ENCODE data around the gene ZNF440.
"Not testable (repeated sequence)": the region's sequence is repeated elsewhere in the genome, so short reads cannot be mapped to it uniquely, and the experiment has no call there.

ZNF440 gene

DNA sequence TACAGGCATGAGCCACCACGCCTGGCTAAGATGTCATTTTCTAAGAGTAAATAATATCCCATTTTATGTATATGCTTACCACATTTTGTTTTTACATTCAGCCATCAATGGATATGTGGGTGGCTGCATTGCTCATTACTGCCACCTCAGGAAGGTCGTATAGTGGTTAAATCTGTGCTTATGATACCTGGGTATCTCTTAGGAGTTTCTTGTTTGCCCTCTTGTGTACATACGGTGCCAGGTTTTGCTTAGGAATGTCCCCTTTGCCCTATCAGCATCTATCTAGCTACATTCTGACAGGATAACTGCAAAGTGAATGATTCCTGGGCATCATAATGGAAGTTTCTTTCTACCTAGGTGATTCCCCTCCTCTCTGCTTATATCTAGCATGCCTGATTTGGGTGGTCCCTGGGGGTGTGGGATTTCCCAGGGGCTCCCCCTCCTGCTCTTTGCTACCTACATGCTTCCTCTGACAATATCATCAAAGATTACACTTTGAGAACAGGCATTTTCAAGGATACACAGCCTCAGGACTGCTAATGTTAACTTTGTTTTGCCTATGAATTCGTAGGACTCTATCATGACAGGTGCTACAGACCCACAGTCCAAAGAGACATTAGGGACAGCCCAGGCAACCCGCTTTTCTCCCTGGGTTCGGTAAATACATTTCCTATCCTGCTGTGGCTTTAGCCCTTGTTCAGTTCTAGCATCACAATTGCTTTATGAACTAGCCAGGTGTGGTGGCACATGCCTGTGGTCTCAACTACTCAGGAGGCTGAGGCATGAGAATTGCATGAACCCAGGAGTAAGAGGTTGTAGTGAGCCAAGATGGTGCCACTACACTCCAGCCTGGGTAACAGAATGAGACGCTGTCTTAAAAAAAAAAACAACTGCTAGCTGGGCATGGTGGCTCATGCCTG lies 15.1 kb downstream of the ZNF440 start:
- DNase-seq (ENCODE audit: low read depth, low spot score), result not testable (repeated sequence)

DNA sequence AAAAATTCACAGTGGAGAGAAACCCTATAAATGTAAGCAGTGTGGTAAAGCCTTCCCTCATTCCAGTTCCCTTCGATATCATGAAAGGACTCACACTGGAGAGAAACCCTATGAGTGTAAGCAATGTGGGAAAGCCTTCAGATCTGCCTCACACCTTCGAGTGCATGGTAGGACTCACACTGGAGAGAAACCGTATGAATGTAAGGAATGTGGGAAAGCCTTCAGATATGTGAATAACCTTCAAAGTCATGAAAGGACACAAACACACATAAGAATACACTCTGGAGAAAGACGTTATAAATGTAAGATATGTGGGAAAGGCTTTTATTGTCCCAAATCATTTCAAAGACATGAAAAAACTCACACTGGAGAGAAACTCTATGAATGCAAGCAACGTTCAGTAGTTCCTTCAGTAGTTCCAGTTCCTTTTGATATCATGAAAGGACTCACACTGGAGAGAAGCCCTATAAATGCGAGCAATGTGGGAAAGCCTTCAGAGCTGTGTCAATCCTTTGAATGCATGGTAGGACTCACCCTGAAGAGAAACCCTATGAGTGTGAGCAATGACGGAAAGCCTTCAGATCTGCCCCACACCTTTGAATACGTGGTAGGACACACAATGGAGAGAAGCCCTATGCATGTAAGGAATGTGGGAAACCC lies 18.3 kb downstream of the ZNF440 start:
- DNase-seq (ENCODE audit: low read depth, low spot score), result no peak

DNA sequence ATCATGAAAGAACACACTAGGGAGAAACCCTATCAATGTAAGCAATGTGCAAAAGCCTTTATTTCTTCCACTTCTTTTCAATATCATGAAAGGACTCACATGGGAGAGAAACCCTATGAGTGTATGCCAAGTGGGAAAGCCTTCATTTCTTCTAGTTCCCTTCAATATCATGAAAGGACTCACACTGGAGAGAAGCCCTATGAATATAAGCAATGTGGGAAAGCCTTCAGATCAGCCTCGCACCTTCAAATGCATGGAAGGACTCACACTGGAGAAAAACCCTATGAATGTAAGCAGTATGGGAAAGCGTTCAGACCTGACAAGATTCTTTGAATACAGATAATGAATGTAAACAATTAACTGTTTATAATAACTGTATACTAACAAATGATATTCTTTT lies 19.5 kb downstream of the ZNF440 start:
- no peak for DNase-seq (ENCODE audit: low read depth, low spot score)

DNA sequence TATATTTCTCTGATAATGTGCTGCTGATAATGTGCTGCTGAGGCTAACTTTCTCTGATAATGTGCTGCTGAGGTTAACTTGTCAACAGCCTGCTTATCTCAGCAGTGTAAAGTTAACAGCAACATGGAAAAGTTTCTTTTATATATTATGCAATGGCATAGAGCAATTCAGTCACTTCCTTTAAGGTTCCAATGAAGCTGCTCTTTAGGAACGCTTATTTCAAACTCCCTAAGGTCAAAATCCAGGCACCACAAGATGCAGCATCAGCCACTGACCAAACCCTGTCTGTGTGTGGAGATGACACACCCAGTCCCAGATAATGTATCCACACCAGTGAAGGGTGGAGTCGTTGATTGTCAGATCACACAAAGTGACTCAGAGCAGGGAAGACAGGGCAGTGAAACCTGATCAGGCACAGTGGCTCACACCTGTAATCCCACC lies 21.6 kb downstream of the ZNF440 start:
- DNase-seq (ENCODE audit: low read depth, low spot score), result not testable (repeated sequence)

DNA sequence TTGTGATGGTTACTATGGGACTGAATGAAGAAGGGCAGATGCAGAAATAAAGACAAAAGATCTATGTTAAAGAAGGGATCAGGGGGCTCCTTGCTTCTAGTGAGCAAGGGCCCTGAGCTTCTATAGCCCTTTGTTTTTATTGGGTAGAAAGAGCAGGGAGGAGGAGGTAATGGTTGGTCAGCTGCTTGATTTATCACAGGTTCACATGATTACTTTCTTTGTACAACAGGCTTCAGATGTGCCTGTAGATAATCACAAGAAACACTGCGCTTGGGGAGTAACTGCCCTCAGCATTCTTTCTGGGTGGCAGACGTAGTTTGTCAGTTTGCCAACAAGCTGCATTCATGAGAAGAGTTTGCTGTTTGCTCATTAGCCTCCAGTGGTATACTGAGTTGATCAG lies 29.6 kb downstream of the ZNF440 start:
- no peak for DNase-seq (ENCODE audit: low read depth, low spot score)

DNA sequence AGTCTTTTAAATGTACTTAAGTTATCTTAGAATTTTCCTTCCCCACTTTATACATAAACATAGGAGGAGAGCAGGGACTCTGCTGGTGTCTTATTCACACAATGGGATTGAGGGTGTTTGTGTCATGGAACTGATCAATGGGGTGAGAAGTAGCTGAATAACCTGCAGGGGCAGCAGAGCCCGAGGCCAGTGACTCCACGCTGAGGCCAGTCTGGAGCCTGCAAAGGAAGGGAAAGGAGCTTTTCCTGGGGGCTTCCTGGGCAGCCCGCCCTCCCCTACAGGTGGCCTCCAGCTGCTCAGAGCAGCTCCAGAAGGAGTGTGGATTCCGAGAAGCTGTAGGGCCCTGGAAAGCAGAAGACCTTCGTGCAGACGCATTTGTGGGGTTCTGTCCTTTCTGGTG lies 33.5 kb downstream of the ZNF440 start:
- not testable (repeated sequence) for DNase-seq (ENCODE audit: low read depth, low spot score)

DNA sequence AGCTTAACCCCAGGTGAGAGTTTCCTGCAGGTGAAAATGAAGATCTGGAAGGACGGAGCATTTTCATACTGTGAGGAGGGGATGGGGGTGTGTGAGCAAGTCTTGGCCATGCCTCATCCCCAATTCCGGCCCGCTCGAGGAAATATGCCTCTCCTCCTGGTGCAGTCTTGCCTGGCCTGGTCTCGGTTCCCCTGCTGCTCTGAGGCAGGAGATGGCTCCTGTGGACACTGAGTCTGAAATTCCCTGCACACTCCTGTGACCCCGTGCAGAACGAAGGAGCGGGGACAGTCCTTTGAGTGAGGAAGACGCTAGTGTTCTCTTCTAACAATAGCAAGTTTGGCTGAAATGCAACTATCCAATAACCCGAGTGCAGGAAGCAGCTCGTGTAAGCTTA lies 34.1 kb downstream of the ZNF440 start:
- no peak for DNase-seq (ENCODE audit: low read depth, low spot score)

DNA sequence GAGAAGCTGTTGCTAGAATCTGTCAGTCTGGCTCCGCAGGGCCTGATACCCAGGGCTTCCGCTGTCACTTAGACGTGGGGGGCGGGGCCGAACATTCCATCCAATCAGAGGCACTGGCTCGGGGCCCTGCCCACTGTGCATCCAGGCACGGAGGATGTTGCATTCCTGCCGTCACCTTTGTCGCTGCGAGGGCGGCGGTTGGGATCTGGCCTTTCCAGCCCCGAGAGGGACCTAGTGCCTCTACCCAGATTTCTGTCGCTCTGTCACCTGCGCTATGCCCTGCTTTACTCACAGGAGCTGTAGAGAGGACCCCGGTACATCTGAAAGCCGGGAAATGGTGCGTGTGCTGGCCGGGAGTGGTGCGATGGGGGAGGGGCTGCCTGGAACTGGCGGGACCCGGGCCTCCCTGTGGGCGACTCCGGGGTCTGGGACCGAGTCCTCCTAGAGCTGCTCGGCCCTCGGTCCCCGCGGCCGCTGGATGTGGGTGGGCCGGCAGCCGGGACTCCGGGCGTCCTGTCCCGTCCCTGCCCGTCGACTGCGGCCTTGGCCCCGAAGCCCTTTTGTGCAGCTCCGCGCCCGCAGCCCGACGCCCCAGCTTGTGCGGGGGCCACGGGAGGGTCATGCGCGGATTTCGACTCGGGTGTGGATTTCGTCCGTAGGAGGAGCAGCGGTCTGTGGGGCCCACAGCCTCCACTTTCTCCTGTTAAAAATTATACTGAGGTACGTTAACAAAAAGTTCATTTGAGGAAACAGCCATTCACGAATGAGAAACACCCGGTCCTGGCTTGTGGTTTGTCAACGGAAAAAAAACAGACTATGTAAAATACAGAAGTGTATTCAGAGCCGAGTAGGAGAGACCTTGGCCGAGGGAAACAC lies 34.8 kb downstream of the ZNF440 start, which contains the start of gene ZNF439:
Gene ZNF439 (plus strand): TSS at position 133 of the 876 bp plus-strand sequence. CDS start 142 bp downstream, at position 275.
- DNase-seq (ENCODE audit: low read depth, low spot score), result peak; percentile 84

DNA sequence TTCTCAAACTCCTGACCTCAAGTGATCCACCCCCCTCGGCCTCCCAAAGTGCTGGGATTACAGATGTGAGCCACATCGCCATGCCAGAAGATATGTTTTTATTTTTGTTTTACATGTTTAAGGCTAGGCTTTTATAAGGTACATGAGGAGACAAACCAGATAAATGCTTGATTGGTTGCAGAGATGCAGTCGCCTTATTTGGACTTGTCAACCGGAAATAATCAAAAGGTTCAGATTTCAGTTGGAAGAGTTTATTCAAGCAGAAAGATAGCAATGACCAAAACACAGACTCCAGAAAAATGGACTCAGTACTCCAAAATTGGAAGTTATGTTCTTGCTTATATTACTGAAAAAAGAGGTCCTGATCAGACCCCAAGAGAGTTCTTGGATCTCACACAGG lies 36.2 kb downstream of the ZNF440 start:
- DNase-seq (ENCODE audit: low read depth, low spot score), result not testable (repeated sequence)

DNA sequence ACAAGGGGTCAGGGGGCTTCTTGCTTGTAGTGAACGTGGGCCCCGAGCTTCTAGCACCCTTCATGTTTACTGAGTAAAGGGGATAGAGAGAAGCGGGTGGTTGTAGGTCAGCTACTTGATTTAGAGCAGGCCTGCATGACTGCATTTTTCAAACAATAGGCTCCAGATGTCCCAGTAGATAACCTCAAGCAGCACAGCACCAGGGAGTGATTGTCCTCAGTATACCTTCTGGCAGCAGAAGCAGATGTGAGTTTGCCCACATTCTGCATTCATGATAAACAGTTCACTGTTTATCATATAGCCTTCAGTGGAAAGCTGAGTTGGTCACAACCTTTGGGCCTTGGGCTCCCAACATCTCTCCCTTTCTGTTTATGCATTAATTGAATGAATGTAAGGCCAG lies 39.3 kb downstream of the ZNF440 start:
- DNase-seq (ENCODE audit: low read depth, low spot score), result no peak

DNA sequence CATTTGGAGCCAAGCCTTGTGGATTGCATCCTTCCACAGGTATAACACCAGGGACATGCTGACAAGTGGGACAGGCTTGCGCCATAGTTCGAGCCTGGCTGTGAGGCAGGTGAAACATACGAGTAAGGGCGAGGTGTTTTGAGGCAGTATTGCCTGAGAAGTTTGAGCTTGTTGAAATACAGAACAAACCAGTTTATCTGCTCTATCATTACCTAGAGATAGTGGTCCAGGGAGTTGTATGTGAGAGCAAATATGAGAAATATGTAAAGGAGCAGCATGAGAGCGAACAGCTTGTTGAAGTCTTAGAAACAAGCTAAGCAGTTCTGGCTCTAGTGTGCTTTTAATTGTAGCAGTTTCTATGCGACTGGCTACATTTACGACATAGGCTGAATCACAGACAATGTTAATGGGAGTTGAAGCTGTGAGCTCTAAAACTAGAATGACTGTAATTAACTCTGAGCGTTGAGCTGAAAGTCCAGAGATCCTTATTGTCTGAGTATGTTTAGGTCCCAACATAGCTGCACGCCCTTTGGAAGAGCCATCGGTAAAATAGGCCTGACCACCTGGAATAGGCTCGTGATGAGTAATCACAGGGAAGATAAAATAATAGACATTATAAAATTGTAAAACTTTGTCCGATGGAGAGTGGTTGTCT lies 42.6 kb downstream of the ZNF440 start:
- no peak for DNase-seq (ENCODE audit: low read depth, low spot score)

DNA sequence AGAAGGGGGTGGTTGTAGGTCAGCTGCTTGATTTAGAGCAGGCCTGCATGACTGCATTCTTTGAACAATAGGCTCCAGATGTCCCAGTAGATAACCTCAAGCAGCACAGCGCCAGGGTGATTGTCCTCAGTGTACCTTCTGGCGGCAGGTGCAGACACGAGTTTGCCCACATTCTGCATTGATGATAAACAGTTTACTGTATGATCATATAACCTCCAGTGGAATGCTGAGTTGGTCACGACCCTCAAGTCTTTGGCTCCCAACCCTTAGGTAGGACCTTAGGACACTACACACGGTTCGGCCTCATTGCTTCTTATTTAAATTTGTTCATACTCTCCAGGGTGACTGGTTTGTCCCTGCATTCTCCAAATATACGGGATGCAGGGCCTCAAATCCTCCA lies 46.6 kb downstream of the ZNF440 start:
- DNase-seq (ENCODE audit: low read depth, low spot score), result no peak

DNA sequence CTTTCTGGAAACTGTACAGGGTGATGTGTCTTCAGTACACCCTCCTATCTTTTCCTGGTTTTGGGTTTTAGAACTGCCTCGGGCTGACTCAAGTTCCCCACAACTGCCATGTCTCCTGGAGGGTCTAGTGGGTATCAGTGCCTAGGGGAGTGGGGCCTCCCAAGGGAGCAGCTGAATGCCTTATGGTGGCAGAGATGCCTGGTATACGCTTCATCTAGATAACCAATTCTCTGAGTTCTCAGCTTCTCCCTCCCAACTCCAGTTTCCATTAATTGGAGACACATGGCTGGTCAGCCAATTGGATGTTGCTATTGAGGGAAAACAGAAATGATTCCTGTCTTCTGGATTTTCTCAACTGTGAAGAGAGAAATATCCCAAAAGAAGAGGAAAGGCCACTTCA lies 47.2 kb downstream of the ZNF440 start:
- DNase-seq (ENCODE audit: low read depth, low spot score), result no peak

DNA sequence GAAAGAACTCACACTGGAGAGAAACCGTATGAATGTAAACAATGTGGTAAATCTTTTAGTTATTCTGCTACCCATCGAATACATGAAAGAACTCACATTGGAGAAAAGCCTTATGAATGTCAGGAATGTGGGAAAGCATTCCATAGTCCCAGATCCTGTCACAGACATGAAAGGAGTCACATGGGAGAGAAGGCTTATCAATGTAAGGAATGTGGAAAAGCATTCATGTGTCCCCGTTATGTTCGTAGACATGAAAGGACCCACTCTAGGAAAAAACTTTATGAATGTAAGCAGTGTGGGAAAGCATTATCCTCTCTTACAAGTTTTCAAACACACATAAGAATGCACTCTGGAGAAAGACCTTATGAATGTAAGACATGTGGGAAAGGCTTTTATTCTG lies 53.7 kb downstream of the ZNF440 start:
- DNase-seq (ENCODE audit: low read depth, low spot score), result not testable (repeated sequence)

DNA sequence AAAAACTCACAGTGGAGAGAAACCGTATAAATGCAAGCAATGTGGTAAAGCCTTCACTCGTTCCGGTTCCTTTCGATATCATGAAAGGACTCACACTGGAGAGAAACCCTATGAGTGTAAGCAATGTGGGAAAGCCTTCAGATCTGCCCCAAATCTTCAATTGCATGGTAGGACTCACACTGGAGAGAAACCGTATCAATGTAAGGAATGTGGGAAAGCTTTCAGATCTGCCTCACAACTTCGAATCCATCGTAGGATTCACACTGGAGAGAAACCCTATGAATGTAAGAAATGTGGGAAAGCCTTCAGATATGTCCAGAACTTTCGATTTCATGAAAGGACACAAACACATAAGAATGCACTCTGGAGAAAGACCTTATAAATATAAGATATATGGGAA lies 54.1 kb downstream of the ZNF440 start:
- DNase-seq (ENCODE audit: low read depth, low spot score), result no peak

DNA sequence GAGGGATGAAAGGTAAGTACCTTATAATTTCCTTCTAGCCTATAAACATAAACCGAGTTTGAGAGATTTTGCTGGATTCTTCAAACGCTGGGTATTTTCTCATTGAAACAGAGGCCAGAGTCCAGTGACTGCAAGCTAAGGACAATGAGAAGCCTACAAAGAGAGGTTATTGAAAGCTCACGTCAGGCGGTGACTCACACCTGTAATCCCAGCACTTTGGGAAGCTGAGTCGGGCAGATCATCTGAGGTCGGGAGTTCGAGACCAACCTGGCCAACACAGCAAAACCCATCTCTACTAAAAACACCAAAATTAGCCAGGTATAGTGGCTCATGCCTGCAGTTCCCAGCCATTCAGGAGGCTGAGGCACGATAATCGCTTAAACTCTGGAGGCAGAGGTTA lies 58.6 kb downstream of the ZNF440 start:
- no peak for DNase-seq (ENCODE audit: low read depth, low spot score)

DNA sequence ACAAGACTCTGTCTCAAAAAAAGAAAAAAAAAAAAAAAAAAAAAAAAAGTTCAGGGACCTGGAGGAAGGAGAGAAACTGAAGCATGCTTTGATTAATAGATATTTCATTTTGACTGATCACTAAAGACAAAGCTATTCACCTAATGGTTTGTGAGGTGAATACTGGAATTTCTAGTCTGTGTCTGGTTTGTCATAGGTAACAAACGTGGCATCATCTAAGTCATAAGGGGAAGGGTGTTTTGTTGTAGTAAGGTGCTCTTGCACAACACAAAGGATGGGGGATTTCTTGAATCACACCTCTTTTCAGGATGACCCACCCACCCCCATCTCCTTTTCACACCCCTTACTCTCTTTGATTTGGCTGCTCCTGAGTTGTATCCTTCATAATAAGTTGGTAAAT lies 59.7 kb downstream of the ZNF440 start:
- DNase-seq (ENCODE audit: low read depth, low spot score), result no peak

DNA sequence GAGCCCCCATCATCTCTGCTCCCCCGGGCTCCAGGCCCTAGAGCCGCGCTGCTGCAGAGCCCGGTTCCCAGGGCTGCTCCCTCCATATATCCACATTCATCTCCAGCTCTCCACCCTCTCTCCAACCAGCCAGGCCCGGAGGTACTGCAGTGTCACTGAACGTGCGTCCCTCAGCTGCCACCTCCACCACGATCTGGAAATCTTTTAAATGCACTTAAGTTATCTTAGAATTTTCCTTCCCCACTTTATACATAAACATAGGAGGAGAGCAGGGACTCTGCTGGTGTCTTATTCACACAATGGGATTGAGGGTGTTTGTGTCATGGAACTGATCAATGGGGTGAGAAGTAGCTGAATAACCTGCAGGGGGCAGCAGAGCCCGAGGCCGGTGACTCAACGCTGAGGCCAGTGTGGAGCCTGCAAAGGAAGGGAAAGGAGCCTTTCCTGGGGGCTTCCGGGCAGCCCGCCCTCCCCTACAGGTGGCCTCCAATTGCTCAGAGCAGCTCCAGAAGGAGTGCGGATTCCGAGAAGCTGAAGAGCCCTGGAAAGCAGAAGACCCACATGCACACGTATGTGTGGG lies 65.7 kb downstream of the ZNF440 start:
- not testable (repeated sequence) for DNase-seq (ENCODE audit: low read depth, low spot score)

DNA sequence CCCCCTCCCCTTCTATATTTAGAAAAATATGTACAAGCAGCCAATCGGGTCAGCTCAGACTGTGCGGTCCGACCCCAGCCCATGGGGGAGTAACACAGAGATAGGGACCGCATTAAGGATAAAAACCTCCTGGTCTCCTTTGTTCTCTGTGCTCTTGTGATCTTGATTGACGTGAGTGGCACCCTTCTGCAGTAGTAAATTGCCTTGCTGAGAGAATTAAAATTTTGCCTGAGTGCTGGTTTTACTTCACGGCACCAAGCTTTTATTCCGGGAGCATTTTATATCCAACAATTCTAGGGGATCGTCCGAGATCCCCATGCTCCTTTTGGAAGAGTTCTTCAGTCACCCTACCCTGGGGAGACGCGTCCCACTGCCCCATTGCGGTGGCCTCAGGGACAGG lies 66.5 kb downstream of the ZNF440 start:
- DNase-seq (ENCODE audit: low read depth, low spot score), result no peak

DNA sequence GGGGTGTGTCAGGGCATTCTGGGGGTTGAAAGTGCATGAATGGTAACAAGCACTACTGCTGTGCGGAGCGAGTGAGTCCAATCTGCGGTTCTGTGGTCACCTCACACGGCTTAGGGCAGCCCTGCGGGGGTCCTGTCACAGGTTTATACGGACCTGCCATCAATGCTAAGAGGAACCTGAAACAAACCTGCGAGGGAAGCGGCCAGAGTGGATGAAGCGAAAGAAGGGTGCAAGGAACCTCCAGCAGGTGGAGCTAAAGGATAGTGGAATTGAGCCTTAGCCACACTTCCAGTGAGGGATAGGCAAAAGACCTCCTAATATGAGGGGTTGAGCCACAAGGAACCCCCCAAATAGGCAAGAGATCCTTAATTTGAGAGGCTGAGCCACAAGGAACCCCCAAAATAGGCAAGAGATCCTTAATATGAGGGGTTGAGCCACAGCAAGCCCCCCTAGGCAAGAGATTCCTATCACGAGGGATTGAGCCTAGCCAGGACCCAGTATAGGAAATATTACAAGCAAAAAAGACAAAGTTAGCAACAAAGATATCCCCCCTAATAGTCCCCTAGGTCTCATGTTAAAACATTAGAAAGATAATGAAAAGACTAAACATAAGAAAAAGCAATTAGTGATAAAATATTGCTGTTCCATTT lies 67.2 kb downstream of the ZNF440 start:
- DNase-seq (ENCODE audit: low read depth, low spot score), result peak; percentile 28
